ENCODE data around the gene TMEM87B.
"Not testable (repeated sequence)": the region's sequence is repeated elsewhere in the genome, so short reads cannot be mapped to it uniquely, and the experiment has no call there.

Gene TMEM87B

GRCh38 chr2:112024896-112025491, 30.1 kb upstream of the TMEM87B start:
- H3K36me3 Mint-ChIP-seq, result peaks cover 0 to 3% of the 10 kb centered on the region in 2 donors
- H3K27ac Mint-ChIP-seq, result no peak overlapping the region
- peaks cover 11 to 17% of the 10 kb centered on the region in 2 donors for H3K27me3 Mint-ChIP-seq
- no peaks in the 10 kb centered on the region for H3K4me1 Mint-ChIP-seq
- H3K4me3 Mint-ChIP-seq, result no peak overlapping the region
- ATAC-seq (replicated peaks) (no peak), DNase-seq (no peak)
- H3K9me3 Mint-ChIP-seq, result peaks cover 0 to 2% of the 10 kb centered on the region in 2 donors

GRCh38 chr2:112026509-112026908, 28.6 kb upstream of the TMEM87B start:
- no peak overlapping the region for H3K27ac Mint-ChIP-seq
- no peak overlapping the region for H3K4me3 Mint-ChIP-seq
- H3K27me3 Mint-ChIP-seq, result peaks cover 8 to 12% of the 10 kb centered on the region in 2 donors
- DNase-seq (no peak), ATAC-seq (replicated peaks) (no peak)
- peaks cover 0 to 2% of the 10 kb centered on the region in 2 donors for H3K9me3 Mint-ChIP-seq
- H3K36me3 Mint-ChIP-seq, result peaks cover 0 to 3% of the 10 kb centered on the region in 2 donors
- H3K4me1 Mint-ChIP-seq, result no peaks in the 10 kb centered on the region

- peaks cover 8 to 12% of the 10 kb centered on the region in 2 donors for H3K27me3 Mint-ChIP-seq
- DNase-seq, result no peak
- H3K4me1 Mint-ChIP-seq, result no peaks in the 10 kb centered on the region
- peaks cover 0 to 3% of the 10 kb centered on the region in 2 donors for H3K36me3 Mint-ChIP-seq
- H3K4me3 Mint-ChIP-seq, result no peak overlapping the region
- H3K27ac Mint-ChIP-seq, result no peak overlapping the region
- H3K9me3 Mint-ChIP-seq, result peaks cover 0 to 2% of the 10 kb centered on the region in 2 donors
- no peak for ATAC-seq (replicated peaks)
Observed at GRCh38 chr2:112027767-112028166, 27.3 kb upstream of the TMEM87B start.

GRCh38 chr2:112029164-112029563, 25.9 kb upstream of the TMEM87B start:
- Mint-ChIP-seq H3K27me3 (peaks cover 8 to 12% of the 10 kb centered on the region in 2 donors), H3K9me3 (peaks cover 0 to 2% of the 10 kb centered on the region in 2 donors), H3K27ac (no peak overlapping the region), H3K36me3 (peaks cover 0 to 3% of the 10 kb centered on the region in 2 donors), H3K4me1 (no peaks in the 10 kb centered on the region), H3K4me3 (no peak overlapping the region)
- DNase-seq (no peak), ATAC-seq (replicated peaks) (no peak)

GRCh38 chr2:112031473-112032223, 23.4 kb upstream of the TMEM87B start:
- H3K4me1 Mint-ChIP-seq, result no peaks in the 10 kb centered on the region
- no peak overlapping the region for H3K4me3 Mint-ChIP-seq
- H3K27ac Mint-ChIP-seq, result no peak overlapping the region
- H3K36me3 Mint-ChIP-seq, result peaks cover 0 to 3% of the 10 kb centered on the region in 2 donors
- ATAC-seq (replicated peaks) (no peak), DNase-seq (no peak)
- peaks cover 8 to 12% of the 10 kb centered on the region in 2 donors for H3K27me3 Mint-ChIP-seq
- peaks cover 0 to 4% of the 10 kb centered on the region in 2 donors for H3K9me3 Mint-ChIP-seq

GRCh38 chr2:112032224-112032586, 22.9 kb upstream of the TMEM87B start:
- Mint-ChIP-seq H3K9me3 (peaks cover 0 to 4% of the 10 kb centered on the region in 2 donors), H3K4me1 (no peaks in the 10 kb centered on the region), H3K27ac (no peak overlapping the region), H3K4me3 (no peak overlapping the region), H3K36me3 (peaks cover 0 to 3% of the 10 kb centered on the region in 2 donors), H3K27me3 (peaks cover 8 to 12% of the 10 kb centered on the region in 2 donors)
- no peak for ATAC-seq (replicated peaks)
- DNase-seq, result no peak

- Mint-ChIP-seq H3K4me3 (no peak overlapping the region), H3K4me1 (no peaks in the 10 kb centered on the region), H3K36me3 (peaks cover 2 to 3% of the 10 kb centered on the region in 2 donors), H3K27ac (no peak overlapping the region), H3K27me3 (peaks cover 12% of the 10 kb centered on the region in 2 donors), H3K9me3 (peaks cover 4 to 10% of the 10 kb centered on the region in 2 donors)
- no peak for DNase-seq
- ATAC-seq (replicated peaks), result no peak
Observed at GRCh38 chr2:112032689-112033465, 22.2 kb upstream of the TMEM87B start.

GRCh38 chr2:112033600-112033999, 21.5 kb upstream of the TMEM87B start:
- Mint-ChIP-seq H3K27me3 (peaks cover 12% of the 10 kb centered on the region in 2 donors), H3K36me3 (peaks cover 2 to 3% of the 10 kb centered on the region in 2 donors), H3K4me3 (no peak overlapping the region), H3K9me3 (peaks cover 8 to 10% of the 10 kb centered on the region in 2 donors), H3K27ac (no peak overlapping the region), H3K4me1 (no peaks in the 10 kb centered on the region)
- DNase-seq, result no peak
- ATAC-seq (replicated peaks), result no peak

GRCh38 chr2:112034924-112035323, 20.1 kb upstream of the TMEM87B start:
- peaks cover 9 to 10% of the 10 kb centered on the region in 2 donors for H3K27me3 Mint-ChIP-seq
- DNase-seq (no peak), ATAC-seq (replicated peaks) (no peak)
- H3K27ac Mint-ChIP-seq, result no peak overlapping the region
- H3K9me3 Mint-ChIP-seq, result peaks cover 8 to 11% of the 10 kb centered on the region in 2 donors
- peaks cover under 1 to 2% of the 10 kb centered on the region in 2 donors for H3K36me3 Mint-ChIP-seq
- H3K4me1 Mint-ChIP-seq, result no peaks in the 10 kb centered on the region
- no peak overlapping the region for H3K4me3 Mint-ChIP-seq

- ATAC-seq (replicated peaks), result no peak
- Mint-ChIP-seq H3K27ac (no peak overlapping the region), H3K9me3 (peaks cover 8 to 9% of the 10 kb centered on the region in 2 donors), H3K4me3 (no peak overlapping the region), H3K36me3 (peaks cover 0 to 2% of the 10 kb centered on the region in 2 donors), H3K4me1 (no peaks in the 10 kb centered on the region), H3K27me3 (peaks cover under 1 to 4% of the 10 kb centered on the region in 2 donors)
- DNase-seq, result no peak
Observed at GRCh38 chr2:112035786-112036185, 19.3 kb upstream of the TMEM87B start.

- DNase-seq; H3K36me3 Mint-ChIP-seq; ATAC-seq (replicated peaks); H3K4me3 Mint-ChIP-seq; H3K9me3 Mint-ChIP-seq; H3K27me3 Mint-ChIP-seq; H3K27ac Mint-ChIP-seq; H3K4me1 Mint-ChIP-seq: not testable (repeated sequence)
Observed at GRCh38 chr2:112039556-112039955, 15.5 kb upstream of the TMEM87B start.

GRCh38 chr2:112040066-112040465, 15.0 kb upstream of the TMEM87B start:
- ATAC-seq (replicated peaks); H3K9me3 Mint-ChIP-seq: not testable (repeated sequence)

GRCh38 chr2:112041460-112041859, 13.6 kb upstream of the TMEM87B start:
- H3K4me3 Mint-ChIP-seq; H3K27ac Mint-ChIP-seq; DNase-seq; ATAC-seq (replicated peaks); H3K36me3 Mint-ChIP-seq; H3K9me3 Mint-ChIP-seq; H3K4me1 Mint-ChIP-seq; H3K27me3 Mint-ChIP-seq: not testable (repeated sequence)

More at GRCh38 chr2:112040066-112040465, 15.0 kb upstream of the TMEM87B start:
- DNase-seq, H3K4me3 Mint-ChIP-seq, H3K27me3 Mint-ChIP-seq, H3K36me3 Mint-ChIP-seq, H3K27ac Mint-ChIP-seq, H3K4me1 Mint-ChIP-seq: not testable (repeated sequence)

- Mint-ChIP-seq H3K9me3 (peaks cover 0 to 2% of the 10 kb centered on the region in 2 donors), H3K36me3 (peaks cover 3 to 4% of the 10 kb centered on the region in 2 donors), H3K4me1 (no peaks in the 10 kb centered on the region), H3K27ac (no peak overlapping the region), H3K27me3 (peaks cover 7 to 12% of the 10 kb centered on the region in 2 donors), H3K4me3 (no peak overlapping the region)
- ATAC-seq (replicated peaks) (no peak), DNase-seq (no peak)
Observed at GRCh38 chr2:112045446-112046014, 9.5 kb upstream of the TMEM87B start.
